Sigmoid colon (tissue), 7 donors: ENCODE data around the gene SLAMF9. TPM values are rescaled to one million over a fixed set of nuclear protein-coding genes. Genes with fewer than 3 reads are reported as not detected.
A peak's percentile ranks its signal among the peaks of the same experiment; 100 is the strongest.

Source experiments
- DNase-seq: peaks from one replicate; pipeline ENCODE4 v3.0.0-alpha.2; 2019
- H3K27ac ChIP-seq, 4 donors: fragments of 200-600 bp; sonication (generic); one replicate each; pipeline ENCODE4 v1.5.1; 2016 to 2019; ENCODE audit warnings: mild to moderate bottlenecking in 1 of 4
- H3K27me3 ChIP-seq, 3 donors: fragments of 200-600 bp; sonication (generic); one replicate each; pipeline ENCODE4 v1.5.1; 2019; ENCODE audit warnings: mild to moderate bottlenecking in 1 of 3
- H3K36me3 ChIP-seq, 4 donors: fragments of 200-600 bp; sonication (generic); one replicate each; pipeline ENCODE4 v1.5.1; 2016 to 2019
- H3K4me1 ChIP-seq, 4 donors: fragments of 200-600 bp; sonication (generic); one replicate each; pipeline ENCODE4 v1.5.1; 2017 to 2019
- H3K4me3 ChIP-seq, 4 donors: fragments of 200-600 bp; sonication (generic); one replicate each; pipeline ENCODE4 v1.5.1; 2017 to 2019; ENCODE audit warnings: mild to moderate bottlenecking in 2 of 4, moderate library complexity in 1 of 4
- H3K9me3 ChIP-seq, 4 donors: fragments of 200-600 bp in 3 of 4; sonication (generic) in 3 of 4; one replicate each; pipeline versions ENCODE4 v1.5.1 to v1.6.1; 2013 to 2019
- EP300 ChIP-seq, 4 donors: sonication (generic); formaldehyde crosslinking; IDR thresholded peaks; one replicate each; pipeline ENCODE4 v1.6.1; 2017; ENCODE audit warnings: antibody characterized with exemption in 4 of 4
- POLR2A ChIP-seq, 2 donors: fragments of 450-650 bp; IDR thresholded peaks; one replicate each; pipeline ENCODE4 v1.6.1; 2016; ENCODE audit warnings: antibody characterized with exemption in 2 of 2, mild to moderate bottlenecking in 2 of 2, moderate library complexity in 2 of 2
- POLR2AphosphoS5 ChIP-seq, 4 donors: sonication (generic); formaldehyde crosslinking; IDR thresholded peaks; one replicate each; pipeline ENCODE4 v1.6.1; 2017; ENCODE audit warnings: antibody characterized with exemption in 4 of 4
- WGBS, 2 donors: extraction: QIAGEN DNeasy Blood & Tissue Kit; methylation state at CpG; one replicate each; pipeline ENCODE4 v1.1.7; 2013; 5-methylcytosine and 5-hydroxymethylcytosine counted together
- intact Hi-C: fragments of 100-400 bp; cut with DNase I; formaldehyde crosslinking; loops from one replicate; pipeline ENCODE4 v1.15.1; 2023
- polyA plus RNA-seq, 3 donors: library from polyadenylated mRNA; stranded (reverse); fragments of 200-250 nt; gene quantifications; one replicate each; pipeline ENCODE4 v1.2.3, GENCODE V29; 2013
- total RNA-seq, 4 donors: library from RNA; depleted of rRNA; stranded (reverse); fragments of >200 nt; gene quantifications; one replicate each; pipeline ENCODE4 v1.1.0, GENCODE V29; 2016
- TF ChIP-seq, protein P1 (sequence below), 4 experiments: fragments of 450-650 bp in 3 of 4; fragments of 200-600 bp in 1 of 4; IDR thresholded peaks; one replicate each; pipeline ENCODE4 v1.5.1; 2016 to 2019; ENCODE audit warnings: antibody characterized with exemption in 4 of 4, mild to moderate bottlenecking in 3 of 4, moderate library complexity in 2 of 4
- donor health status: healthy with polysubstance abuse.
- donor health status: Bipolar disorder and iron deficiency.
- donor health status: healthy.

Gene SLAMF9
- total and polyA plus RNA-seq, 7 donors, result 0.15 TPM; not detected in 6

DNA sequence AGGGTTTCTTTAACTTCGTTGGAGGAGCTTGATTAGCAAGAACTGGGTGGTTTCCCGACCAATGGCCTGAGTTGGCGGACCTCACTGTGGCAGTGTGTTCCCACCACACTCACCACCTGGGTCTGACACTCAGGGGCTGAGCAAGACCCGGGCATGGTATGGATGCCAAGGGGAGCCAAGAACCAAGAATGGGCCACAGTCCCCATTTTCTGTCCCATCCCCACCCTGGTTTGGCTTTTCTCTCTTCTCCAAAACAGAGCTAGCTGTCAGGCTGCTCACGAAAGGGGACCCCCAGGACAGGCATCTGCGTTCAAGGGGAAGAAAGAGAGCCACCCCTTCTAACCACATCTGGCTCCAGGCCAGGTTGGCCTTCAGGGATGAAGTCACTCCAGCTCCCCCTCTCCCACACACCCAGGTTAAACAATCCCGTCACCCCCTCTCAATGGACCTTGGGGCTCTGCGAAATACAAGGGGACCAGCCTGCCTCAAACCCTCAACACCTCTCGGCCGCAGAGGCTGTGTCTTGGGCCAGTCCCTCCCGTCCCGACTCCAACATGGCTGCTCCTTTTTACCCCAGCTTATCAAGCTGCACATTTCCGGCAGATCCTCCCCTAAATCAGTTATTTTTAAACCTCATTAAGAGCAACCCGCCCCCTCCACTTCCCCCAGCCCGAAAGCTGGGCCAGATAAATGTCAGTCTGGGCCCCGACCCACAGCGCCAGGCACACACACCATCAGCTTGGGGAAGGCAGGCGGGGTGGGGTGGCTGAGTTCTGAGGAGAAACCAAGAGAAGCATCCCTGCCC, 32.1 kb downstream of the SLAMF9 start:
- H3K27me3 ChIP-seq, result no peaks in the 10 kb centered on the region
- WGBS, 2 donors, result 30 to 64% methylated on average over 18 of the region's 18 CpGs
- H3K4me3 ChIP-seq, result peak overlapping the region in 3 of 4 donors; percentile 70 to 80 (median 74)
- TF ChIP-seq, protein P1, sequence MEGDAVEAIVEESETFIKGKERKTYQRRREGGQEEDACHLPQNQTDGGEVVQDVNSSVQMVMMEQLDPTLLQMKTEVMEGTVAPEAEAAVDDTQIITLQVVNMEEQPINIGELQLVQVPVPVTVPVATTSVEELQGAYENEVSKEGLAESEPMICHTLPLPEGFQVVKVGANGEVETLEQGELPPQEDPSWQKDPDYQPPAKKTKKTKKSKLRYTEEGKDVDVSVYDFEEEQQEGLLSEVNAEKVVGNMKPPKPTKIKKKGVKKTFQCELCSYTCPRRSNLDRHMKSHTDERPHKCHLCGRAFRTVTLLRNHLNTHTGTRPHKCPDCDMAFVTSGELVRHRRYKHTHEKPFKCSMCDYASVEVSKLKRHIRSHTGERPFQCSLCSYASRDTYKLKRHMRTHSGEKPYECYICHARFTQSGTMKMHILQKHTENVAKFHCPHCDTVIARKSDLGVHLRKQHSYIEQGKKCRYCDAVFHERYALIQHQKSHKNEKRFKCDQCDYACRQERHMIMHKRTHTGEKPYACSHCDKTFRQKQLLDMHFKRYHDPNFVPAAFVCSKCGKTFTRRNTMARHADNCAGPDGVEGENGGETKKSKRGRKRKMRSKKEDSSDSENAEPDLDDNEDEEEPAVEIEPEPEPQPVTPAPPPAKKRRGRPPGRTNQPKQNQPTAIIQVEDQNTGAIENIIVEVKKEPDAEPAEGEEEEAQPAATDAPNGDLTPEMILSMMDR (IDR thresholded peaks at IDR 0.05), result no peak
- intact Hi-C loops, result loop anchor here (10.0 kb wide), 1 partner anchor 137 kb away; the partner anchor contains the start of gene DUSP23
- peaks cover 9 to 39% (median 26%) of the 10 kb centered on the region in 4 donors for H3K36me3 ChIP-seq
- H3K4me1 ChIP-seq, result peaks cover 0 to 59% (median 36%) of the 10 kb centered on the region in 4 donors
- no peaks in the 10 kb centered on the region for H3K9me3 ChIP-seq
- H3K27ac ChIP-seq, result peak overlapping the region; percentile 86 to 98 (median 95)
- DNase-seq, result no peak

DNA sequence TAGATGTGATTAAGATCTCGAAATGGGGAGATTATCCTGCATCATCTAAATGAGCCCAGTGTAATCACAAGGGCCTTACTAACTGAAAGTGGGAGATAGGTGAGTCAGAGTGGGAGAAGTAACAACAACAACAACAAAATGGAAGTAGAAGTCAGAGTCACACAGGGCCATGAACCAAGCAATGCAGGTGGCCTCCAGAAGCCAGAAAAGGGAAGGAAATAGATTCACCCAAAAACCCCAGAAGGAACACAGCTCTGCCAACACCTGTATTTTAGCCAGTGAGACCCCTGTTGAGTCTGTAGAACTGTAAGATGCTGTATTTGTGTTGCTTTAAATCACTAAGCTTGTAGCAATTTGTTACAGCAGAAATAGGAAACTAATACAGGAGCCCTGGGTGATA, 32.8 kb downstream of the SLAMF9 start:
- Histone ChIP-seq H3K9me3 (no peaks in the 10 kb centered on the region), H3K4me1 (peaks cover 0 to 62% (median 40%) of the 10 kb centered on the region in 4 donors), H3K27ac (peak overlapping the region; percentile 86 to 98 (median 95)), H3K27me3 (no peaks in the 10 kb centered on the region), H3K36me3 (peaks cover 9 to 39% (median 26%) of the 10 kb centered on the region in 4 donors), H3K4me3 (no peak overlapping the region)
- 33 to 38% methylated on average over 1 of the region's 1 CpG for WGBS, 2 donors
- intact Hi-C loops, result loop anchor here (10.0 kb wide), 1 partner anchor 136 kb away; the partner anchor contains the start of gene DUSP23
- DNase-seq, result no peak
- TF ChIP-seq, protein P1 (IDR thresholded peaks at IDR 0.05), result no peak
- TF ChIP-seq POLR2A (IDR thresholded peaks at IDR 0.05) (no peak), POLR2AphosphoS5 (IDR thresholded peaks at IDR 0.05) (no peak), EP300 (IDR thresholded peaks at IDR 0.05) (no peak)

DNA sequence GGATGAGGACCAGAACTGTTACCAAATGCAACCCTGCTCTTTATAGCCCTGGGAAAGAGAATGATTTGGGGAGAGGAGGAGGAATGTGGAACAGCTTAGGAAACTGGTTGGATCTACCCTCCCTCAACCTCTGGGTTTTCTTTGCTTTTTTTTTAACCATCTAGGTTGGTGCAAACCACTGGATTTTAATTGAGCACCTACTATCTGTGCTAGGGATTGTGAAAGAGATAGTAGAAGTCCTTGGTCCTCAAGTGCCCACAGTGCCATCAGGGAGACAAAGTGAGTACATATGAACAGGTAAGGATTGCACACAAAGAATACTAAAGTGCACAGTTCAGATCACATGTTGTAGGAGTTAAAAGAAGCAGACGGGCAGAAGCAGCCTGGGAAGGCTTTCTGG, 33.4 kb downstream of the SLAMF9 start:
- H3K36me3 ChIP-seq, result peaks cover 9 to 39% (median 26%) of the 10 kb centered on the region in 4 donors
- TF ChIP-seq, protein P1 (IDR thresholded peaks at IDR 0.05), result no peak
- no peak for TF ChIP-seq EP300 (IDR thresholded peaks at IDR 0.05)
- no peak for TF ChIP-seq POLR2A (IDR thresholded peaks at IDR 0.05)
- H3K27ac ChIP-seq, result peak overlapping the region in 3 of 4 donors; percentile 15 to 98 (median 94)
- no peaks in the 10 kb centered on the region for H3K9me3 ChIP-seq
- no peak overlapping the region for H3K4me3 ChIP-seq
- WGBS, 2 donors, result 68 to 78% methylated on average over 1 of the region's 1 CpG
- intact Hi-C loops, result loop anchor here (10.0 kb wide), 1 partner anchor 136 kb away; the partner anchor contains the start of gene DUSP23
- no peak for DNase-seq
- no peaks in the 10 kb centered on the region for H3K27me3 ChIP-seq
- peaks cover 0 to 60% (median 39%) of the 10 kb centered on the region in 4 donors for H3K4me1 ChIP-seq

DNA sequence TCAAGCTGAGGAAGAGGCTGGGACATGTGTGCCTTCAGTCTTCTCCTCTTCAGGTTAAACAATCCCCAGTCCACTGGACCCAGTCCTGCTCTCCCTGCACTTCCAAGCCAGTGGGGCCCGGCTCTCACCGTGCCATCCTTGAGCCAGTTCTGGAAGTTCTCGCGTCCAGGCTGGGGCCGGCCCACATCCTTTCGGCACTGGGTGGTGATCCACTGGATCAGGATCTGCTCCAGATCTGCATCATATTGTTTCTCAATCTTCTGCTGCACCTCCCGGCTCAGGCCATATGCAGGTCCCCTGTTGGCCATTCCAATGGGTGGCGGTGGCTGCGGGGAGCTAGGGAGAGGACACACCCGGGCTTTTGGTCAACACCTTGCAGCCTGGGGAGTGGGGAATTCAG, 33.8 kb downstream of the SLAMF9 start:
- intact Hi-C loops, result loop anchor here (10.0 kb wide), 1 partner anchor 135 kb away; the partner anchor contains the start of gene DUSP23
- H3K36me3 ChIP-seq, result peaks cover 9 to 39% (median 26%) of the 10 kb centered on the region in 4 donors
- 84 to 90% methylated on average over 10 of the region's 10 CpGs for WGBS, 2 donors
- H3K27ac ChIP-seq, result no peak overlapping the region
- TF ChIP-seq, protein P1 (IDR thresholded peaks at IDR 0.05), result no peak
- TF ChIP-seq POLR2AphosphoS5 (IDR thresholded peaks at IDR 0.05), result no peak
- no peak for TF ChIP-seq POLR2A (IDR thresholded peaks at IDR 0.05)
- DNase-seq, result no peak
- H3K4me3 ChIP-seq, result no peak overlapping the region
- H3K27me3 ChIP-seq, result no peaks in the 10 kb centered on the region
- H3K4me1 ChIP-seq, result peaks cover 0 to 60% (median 39%) of the 10 kb centered on the region in 4 donors
- H3K9me3 ChIP-seq, result no peaks in the 10 kb centered on the region
